ENCODE data around the gene TEX53.

Gene TEX53

DNA sequence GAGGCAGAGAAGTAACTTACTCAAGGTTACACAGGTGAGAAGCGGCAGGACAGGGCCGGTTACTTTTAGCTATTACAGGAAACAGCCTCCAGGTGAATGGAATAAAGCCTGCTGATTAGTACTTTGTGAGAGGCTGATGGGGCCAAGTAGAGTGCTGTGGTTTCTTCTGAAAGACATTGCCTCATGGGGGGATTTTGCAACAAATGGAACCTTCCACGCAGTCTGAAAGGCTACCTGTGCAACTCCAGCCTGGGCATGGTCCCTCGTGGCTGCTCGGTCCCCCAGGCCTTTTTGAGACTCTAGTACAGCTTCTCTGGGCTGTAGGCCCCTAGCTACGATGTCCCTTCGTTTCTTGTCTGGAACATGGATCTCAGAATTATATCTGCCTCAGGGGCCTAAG is 44.5 kb downstream of the TEX53 start:
- TF ChIP-seq, protein P1, sequence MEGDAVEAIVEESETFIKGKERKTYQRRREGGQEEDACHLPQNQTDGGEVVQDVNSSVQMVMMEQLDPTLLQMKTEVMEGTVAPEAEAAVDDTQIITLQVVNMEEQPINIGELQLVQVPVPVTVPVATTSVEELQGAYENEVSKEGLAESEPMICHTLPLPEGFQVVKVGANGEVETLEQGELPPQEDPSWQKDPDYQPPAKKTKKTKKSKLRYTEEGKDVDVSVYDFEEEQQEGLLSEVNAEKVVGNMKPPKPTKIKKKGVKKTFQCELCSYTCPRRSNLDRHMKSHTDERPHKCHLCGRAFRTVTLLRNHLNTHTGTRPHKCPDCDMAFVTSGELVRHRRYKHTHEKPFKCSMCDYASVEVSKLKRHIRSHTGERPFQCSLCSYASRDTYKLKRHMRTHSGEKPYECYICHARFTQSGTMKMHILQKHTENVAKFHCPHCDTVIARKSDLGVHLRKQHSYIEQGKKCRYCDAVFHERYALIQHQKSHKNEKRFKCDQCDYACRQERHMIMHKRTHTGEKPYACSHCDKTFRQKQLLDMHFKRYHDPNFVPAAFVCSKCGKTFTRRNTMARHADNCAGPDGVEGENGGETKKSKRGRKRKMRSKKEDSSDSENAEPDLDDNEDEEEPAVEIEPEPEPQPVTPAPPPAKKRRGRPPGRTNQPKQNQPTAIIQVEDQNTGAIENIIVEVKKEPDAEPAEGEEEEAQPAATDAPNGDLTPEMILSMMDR (IDR thresholded peaks at IDR 0.05; ENCODE audit: low read depth, low read length) = no peak
- no peak for DNase-seq (ENCODE audit: low read depth in 2 of 2)
- no peak overlapping the region for H3K4me3 ChIP-seq (replicated peaks in 1 of 2; ENCODE audit: low read depth in 2 of 2, low read length in 2 of 2)

DNA sequence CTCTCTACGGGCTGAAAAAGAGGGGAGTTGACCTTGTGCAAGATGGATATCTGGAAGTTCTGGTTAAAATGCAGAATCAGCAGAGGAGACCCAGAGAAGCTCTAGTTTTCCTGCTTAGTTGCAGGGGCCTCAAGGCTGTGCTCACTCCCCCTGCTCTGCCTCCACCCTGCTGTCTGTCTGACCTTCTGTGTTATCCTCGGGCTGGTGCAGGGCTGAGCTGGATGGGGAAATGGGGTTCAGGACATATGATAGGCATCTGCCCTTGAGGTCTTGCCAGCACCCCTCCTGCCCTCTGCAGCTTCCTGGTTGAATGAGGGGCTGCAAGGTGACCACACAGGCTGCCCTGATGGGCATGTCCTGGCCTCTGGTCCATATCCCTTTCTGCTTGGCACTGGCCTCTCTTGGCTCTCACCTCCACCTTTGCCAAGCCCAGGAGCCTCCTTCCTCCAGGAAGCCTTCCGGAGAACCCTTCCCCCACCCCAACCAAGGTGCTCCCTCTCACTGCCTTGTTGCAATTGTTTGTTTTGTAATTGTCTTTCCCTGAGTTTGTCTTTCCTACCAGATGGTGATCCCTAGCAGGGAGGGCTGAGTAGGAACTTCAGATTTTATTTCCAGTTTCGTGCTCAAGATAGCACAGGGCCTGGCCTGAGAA is 45.2 kb downstream of the TEX53 start:
- TF ChIP-seq, protein P1 (IDR thresholded peaks at IDR 0.05; ENCODE audit: low read depth, low read length) = no peak
- peak overlapping the region; percentile 55 to 64 for H3K4me3 ChIP-seq (replicated peaks in 1 of 2; ENCODE audit: low read depth in 2 of 2, low read length in 2 of 2)
- no peak for DNase-seq (ENCODE audit: low read depth in 2 of 2)

DNA sequence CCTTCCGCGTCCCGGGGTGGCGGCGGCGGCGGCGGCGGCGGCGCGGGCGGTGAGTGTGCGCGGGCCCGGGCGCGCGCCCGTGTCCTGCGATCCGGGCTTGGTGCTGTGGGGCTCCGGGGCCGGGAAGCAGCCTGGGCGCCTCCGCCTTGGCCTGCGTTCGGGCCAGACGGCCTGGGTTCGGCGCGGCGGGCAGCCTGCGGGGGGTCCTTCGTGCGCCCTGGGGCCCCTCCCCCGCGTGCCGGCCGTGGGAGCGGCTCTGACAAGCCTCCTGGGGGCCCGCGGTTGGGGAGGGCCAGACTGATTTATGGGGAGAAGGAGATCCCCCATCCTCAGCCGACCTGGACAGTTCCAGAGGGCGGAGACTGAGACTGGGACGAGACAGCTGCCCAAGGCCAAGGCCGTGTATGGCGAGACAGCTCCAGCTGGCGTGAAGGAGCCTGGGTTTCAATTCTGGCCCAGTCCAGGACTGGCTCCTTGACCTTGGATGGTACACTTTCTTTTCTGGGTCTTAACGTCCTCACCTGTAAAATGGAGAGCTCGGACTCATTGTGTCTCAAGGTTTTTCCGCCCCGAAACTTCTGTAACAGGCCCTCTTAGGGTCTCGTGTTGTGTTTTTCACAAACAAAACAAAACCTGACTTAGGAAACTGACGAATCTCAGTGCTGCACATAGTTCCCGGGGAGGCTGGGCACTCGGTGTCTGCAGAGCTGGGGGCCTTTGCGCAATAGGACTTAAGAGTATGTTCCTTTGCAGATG is 45.9 kb downstream of the TEX53 start:
- H3K4me3 ChIP-seq (replicated peaks in 1 of 2; ENCODE audit: low read depth in 2 of 2, low read length in 2 of 2) = peak overlapping the region; percentile 55 to 64
- peak; percentile 72 to 73 for DNase-seq (ENCODE audit: low read depth in 2 of 2)
- TF ChIP-seq, protein P1 (IDR thresholded peaks at IDR 0.05; ENCODE audit: low read depth, low read length) = no peak

DNA sequence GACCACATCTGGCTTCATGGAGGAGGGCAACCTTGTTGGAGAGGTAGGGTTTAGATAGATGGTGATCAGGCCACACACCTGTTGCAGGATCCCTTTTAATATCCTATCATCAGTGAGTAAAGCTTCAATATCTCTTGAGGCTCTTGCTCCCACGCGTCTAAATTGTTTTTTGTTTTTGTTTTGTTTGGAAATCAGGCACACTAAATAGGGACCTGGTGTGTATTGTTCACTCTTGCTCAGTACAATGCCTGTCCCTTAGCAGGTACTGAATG is 49.1 kb downstream of the TEX53 start:
- TF ChIP-seq, protein P1 (IDR thresholded peaks at IDR 0.05; ENCODE audit: low read depth, low read length) = no peak
- no peak overlapping the region for H3K4me3 ChIP-seq (replicated peaks in 1 of 2; ENCODE audit: low read depth in 2 of 2, low read length in 2 of 2)
- no peak for DNase-seq (ENCODE audit: low read depth in 2 of 2)

DNA sequence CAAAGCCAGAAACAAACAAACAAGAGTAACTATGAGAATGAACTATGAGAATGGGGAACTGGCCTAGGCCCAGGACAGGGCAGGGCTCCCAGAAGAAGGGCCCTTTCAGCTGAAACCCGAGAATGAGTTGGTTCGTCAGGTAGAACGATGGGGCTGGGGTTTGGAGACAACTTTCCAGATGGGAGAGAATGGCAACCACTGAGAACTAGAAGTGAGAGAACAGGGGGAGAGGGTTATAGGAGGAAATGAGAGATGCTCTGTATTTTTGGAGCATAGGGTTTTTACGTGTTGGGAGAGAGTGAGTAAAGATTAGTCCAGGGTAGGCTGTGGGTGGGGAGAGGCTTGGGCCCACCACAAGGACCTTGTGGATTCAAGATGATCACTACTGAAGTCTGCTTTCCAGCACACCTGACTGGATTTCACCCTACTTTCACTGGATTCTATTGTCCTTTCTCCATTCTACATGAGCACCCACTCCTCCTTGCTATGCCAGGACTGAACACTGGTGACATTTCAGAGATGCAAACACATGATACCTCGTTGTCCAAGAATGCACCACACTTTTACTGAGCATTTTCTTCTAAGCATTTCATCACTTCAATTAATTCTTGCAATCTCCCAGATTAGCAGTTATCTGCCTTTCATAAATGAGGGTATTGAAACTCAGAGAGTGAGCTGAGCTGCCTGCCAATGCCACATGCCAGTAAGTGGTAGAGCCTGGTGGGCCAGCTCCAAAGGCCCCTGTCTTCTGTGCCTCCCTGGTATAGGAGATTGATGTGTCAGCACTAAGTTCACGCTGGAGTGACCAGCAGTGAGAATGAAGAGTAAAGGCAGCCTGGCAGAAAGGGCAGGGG is 49.7 kb downstream of the TEX53 start:
- DNase-seq (ENCODE audit: low read depth in 2 of 2) = no peak
- TF ChIP-seq, protein P1 (IDR thresholded peaks at IDR 0.05; ENCODE audit: low read depth, low read length) = no peak
- H3K4me3 ChIP-seq (replicated peaks in 1 of 2; ENCODE audit: low read depth in 2 of 2, low read length in 2 of 2) = no peak overlapping the region

DNA sequence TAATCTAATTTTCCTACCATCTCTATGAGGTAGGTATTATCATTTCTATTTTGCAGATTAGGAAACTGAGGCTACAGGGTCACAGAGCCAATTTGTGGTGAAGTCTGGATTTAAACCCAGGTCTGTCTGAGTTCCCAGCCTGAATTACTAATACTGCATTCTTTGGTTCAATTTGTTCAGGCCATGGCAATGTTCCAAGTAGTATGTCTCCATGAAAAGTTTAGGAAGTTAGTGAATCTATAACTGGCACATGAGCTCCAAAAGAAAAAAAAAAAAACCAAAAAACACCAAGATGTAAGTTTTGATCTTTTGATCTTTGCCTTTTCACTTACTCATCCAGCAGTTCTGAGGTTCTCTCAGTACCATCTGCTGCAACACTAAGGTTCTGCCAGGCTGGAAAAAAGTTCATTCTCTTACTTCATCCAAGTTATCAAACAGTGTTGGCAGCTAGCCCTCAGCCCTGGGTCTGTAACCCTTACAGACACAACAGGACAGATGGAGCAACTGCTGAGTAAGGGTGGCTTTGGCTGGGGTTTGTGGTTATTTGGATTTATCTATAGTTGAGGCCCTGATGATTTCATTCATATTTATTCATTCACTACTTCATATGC is 50.9 kb downstream of the TEX53 start:
- DNase-seq (ENCODE audit: low read depth in 2 of 2) = peak; percentile 84 to 91

More for the DNA sequence above, 50.9 kb downstream of the TEX53 start:
- TF ChIP-seq, protein P1 (IDR thresholded peaks at IDR 0.05; ENCODE audit: low read depth, low read length) = no peak
- no peak overlapping the region for H3K4me3 ChIP-seq (replicated peaks in 1 of 2; ENCODE audit: low read depth in 2 of 2, low read length in 2 of 2)

Measured in cardiac fibroblast (primary cell).